ENCODE data around the gene ARHGEF5.

Gene ARHGEF5

DNA sequence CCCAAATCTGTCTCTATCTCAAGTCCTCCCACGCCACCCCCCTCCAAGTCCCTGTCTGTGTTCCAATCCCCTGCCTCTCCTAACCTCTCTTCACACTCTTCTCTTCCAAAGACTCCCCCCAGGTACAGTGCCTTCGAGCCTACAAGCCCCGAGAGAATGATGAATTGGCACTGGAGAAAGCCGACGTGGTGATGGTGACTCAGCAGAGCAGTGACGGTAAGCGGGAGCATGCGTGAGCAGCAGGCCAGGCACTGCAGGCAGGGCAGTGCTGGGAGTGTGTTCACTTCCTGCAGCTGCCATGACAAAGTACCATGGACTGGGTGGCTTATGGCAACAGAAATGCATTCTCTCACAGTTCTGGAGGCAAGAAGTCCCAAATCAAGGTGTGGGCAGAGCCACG is 23.4 kb downstream of the ARHGEF5 start:
- no peak for TF ChIP-seq ZNF274 (IDR thresholded peaks at IDR 0.05; ENCODE audit: low read depth, low read length)

DNA sequence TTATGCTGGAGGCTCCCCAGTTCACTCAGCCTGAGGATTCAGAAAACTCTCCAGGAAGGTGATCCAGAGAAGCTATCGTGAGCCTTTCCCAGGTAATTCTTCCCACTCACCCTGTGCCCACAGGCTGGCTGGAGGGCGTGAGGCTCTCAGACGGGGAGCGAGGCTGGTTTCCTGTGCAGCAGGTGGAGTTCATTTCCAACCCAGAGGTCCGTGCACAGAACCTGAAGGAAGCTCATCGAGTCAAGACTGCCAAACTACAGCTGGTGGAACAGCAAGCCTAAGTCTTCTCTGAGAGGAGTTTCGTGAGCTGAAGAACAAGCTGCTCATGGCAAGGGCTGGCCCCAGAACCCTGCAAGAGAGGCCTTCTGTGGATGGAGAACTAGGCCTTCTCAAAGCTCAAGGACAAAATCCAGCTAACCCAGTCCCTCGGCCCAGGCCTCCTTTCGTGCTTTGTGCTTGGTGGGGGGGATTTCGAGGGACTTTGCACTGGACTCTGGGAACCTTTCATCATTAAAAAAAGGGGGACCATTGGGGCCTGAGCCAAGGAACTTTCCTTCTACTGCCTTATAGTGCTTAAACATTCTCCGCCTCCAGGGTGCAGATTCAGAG is 24.7 kb downstream of the ARHGEF5 start:
- TF ChIP-seq ZNF274 (IDR thresholded peaks at IDR 0.05; ENCODE audit: low read depth, low read length) = no peak
- no peak overlapping the region for H3K4me3 ChIP-seq (ENCODE audit: low read length)

More for the DNA sequence above, 23.4 kb downstream of the ARHGEF5 start:
- no peak overlapping the region for H3K4me3 ChIP-seq (ENCODE audit: low read length)

DNA sequence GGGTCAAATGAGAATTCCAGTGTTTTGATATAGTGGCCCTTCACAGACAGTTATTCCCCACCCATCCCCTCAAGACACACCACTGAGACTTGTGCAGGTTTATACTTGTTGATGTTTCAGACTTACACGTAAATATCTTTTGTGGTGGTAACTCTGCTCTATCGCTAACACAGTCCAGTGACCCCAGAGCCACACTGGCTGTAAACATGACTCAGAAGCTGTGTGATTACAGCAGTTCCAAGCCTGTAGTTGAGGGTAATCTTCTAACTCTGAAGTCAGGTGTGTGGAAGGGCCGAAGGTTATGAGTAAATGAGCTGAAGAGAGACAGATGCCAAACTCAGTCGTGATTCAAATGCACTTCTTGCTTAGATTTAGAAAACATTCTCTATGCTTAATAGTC is 28.9 kb downstream of the ARHGEF5 start:
- no peak for TF ChIP-seq ZNF274 (IDR thresholded peaks at IDR 0.05; ENCODE audit: low read depth, low read length)
- H3K4me3 ChIP-seq (ENCODE audit: low read length) = no peak overlapping the region

DNA sequence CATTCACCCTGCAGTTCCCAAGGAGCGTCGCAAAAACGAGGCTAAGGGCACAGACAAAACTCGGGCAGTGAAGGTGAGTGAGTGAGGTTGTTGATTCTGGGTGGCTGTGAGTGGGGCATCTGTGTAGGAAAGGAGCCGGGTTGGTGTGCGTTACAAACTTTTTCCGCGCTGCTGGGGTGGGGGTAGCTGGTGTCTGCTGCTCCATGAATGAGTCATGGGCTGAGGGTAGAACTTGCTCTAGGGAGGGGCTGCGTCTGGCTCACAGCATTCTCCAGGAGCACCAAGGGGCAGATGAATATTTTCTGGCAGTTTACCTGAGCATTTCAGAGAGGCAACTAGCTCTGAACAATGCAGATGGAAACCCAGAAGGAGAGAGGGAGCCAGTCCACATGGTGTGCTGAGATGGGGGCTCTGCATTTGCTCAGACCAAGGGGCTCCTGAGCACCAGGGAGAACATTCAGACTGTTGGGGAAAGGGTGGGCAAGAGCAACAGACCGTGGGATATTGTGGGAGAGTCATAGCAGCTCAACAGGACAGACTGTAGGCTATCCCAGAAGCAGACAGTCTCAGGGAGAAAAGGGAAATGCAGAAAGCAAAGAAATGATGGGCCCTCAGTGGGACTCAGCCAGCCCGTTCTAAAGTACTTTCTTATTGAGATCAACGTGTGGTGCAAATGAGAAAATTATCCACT is 29.5 kb downstream of the ARHGEF5 start:
- H3K4me3 ChIP-seq (ENCODE audit: low read length) = no peak overlapping the region
- TF ChIP-seq ZNF274 (IDR thresholded peaks at IDR 0.05; ENCODE audit: low read depth, low read length) = no peak

DNA sequence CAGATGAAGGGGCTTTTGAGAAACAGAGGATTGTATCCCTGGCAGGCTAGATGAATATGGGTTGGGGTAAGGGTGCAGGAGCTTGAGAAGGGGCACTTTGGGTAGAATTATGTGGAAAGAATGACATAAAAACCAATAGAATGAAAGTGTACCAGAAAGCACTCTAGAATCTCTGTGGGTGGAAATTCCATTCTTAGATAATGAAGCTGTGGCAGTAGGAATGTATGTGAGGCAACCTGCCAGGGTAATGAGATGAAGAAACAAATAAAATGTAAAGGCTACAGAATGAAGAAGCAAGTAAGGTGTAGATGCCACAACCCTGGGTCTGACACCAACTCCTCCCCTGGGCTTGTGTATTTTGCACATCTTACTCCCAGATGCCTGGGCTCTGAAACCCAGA is 31.5 kb downstream of the ARHGEF5 start:
- no peak overlapping the region for H3K4me3 ChIP-seq (ENCODE audit: low read length)
- no peak for TF ChIP-seq ZNF274 (IDR thresholded peaks at IDR 0.05; ENCODE audit: low read depth, low read length)

DNA sequence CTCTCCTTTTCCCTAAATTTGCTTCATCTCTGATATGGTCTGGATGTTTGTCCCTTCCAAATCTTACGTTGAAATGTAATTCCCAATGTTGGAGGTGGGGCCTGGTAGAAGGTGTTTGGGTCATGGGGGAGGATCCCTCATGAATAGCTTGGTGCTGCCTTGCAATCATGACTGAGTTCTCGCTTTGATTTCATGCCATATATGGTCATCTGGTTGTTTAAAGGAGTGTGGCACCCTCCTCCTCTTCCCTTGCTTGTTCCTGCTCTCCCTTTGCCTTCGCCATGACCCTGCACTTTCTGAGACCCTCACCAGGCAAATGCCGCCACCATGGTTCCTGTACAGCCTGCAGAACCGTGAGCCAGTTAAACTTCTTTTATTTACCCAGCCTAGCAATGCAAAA is 33.7 kb downstream of the ARHGEF5 start:
- no peak for TF ChIP-seq ZNF274 (IDR thresholded peaks at IDR 0.05; ENCODE audit: low read depth, low read length)
- H3K4me3 ChIP-seq (ENCODE audit: low read length) = no peak overlapping the region

DNA sequence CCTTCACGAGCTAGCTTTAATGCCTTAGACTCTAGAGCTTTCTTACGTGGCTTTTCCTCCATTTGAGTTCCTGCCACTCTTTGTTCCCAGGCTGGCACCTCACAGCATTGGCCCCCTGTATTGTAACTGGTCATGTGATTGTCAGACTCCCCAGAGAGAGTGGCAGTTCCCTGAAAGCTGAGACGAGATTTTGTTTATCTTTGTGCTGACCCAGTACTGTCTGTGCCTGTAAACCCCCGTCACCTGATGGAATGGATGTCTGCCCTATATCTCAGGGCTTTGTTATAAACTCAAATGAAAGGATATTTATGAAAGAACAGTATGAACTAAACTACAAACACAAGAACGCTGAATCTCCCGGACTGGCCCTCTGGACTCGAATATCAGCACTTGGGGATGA is 35.3 kb downstream of the ARHGEF5 start:
- no peak overlapping the region for H3K4me3 ChIP-seq (ENCODE audit: low read length)
- TF ChIP-seq ZNF274 (IDR thresholded peaks at IDR 0.05; ENCODE audit: low read depth, low read length) = no peak

DNA sequence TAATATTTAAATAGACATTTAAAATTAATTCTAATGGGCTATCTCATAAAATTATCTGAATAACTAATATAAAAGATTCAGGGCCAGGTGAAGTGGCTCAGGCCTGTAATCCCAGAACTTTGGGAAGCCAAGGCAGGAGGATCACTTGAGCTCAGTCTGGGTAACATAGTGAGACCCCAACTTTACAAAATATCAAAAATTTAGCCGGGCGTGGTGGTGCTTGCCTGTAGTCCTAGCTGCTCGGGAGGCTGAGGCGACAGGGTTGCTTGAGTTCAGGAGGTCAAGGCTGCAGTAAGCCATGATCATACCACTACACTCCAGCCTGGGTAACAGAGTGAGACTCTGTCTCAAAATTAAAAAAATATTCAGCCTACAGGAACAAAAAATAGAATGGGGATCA is 35.8 kb downstream of the ARHGEF5 start:
- no peak overlapping the region for H3K4me3 ChIP-seq (ENCODE audit: low read length)
- TF ChIP-seq ZNF274 (IDR thresholded peaks at IDR 0.05; ENCODE audit: low read depth, low read length) = no peak

DNA sequence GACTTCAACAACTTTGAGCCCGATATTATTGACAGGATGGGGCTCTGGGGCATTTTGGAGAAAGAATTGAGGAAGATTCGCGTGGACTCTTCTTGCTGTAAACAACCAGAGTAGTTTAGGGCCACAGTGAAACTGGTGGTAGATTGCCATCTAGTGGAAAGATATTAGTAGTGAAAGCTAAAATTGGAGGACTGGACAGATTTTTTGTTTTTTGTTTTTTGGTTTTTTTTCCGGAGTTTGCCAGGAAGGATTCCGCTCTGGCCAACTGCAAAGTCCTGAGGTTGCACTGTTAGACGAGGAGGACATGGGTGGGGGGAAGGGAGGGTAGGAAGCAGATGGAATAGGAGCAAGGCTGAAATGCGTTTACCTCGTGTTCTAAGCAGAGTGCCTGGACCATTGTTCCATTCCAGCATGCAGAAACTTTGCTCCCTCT is 36.6 kb downstream of the ARHGEF5 start:
- no peak overlapping the region for H3K4me3 ChIP-seq (ENCODE audit: low read length)
- no peak for TF ChIP-seq ZNF274 (IDR thresholded peaks at IDR 0.05; ENCODE audit: low read depth, low read length)

DNA sequence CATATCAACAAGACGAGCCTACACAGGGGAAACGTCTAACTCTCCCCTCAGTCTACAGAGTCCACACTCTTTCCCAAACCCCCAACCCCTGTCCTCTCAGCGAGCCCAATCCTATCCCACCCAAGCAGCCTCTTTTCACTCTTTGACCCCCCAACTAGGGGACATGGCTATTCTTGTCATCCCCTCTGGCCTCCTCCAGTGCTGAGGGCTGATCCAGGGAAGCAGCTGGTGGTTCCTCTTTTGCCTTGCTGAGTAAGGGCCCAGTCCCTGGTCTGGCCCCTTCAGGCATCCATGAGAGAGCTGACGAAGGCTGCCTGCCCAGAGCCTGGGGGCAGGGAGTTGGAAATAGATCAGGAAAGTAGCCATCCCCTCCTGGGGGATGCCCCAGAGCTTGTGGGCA is 41.9 kb downstream of the ARHGEF5 start:
- no peak for TF ChIP-seq ZNF274 (IDR thresholded peaks at IDR 0.05; ENCODE audit: low read depth, low read length)
- no peak overlapping the region for H3K4me3 ChIP-seq (ENCODE audit: low read length)

DNA sequence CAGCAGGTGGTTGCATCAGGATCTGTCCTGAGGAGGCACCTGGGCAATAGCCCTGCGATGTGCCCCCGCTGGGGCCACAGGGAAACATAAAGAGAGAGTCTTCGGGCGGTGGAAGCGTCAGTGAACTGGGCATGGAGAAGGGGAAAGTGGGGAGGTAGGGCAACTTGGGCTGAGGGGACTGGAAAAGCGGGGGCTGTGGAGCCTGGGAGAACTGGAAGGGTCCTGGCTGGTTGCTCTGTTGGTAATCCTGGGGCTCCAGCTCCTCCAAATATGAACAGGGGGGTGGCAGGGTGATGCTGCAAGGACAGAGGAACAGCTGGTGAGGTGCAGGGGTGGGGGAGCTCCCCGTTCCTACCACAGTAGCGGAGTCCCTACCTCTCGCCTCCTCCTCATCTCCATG is 43.1 kb downstream of the ARHGEF5 start:
- TF ChIP-seq ZNF274 (IDR thresholded peaks at IDR 0.05; ENCODE audit: low read depth, low read length) = no peak
- no peak overlapping the region for H3K4me3 ChIP-seq (ENCODE audit: low read length)

DNA sequence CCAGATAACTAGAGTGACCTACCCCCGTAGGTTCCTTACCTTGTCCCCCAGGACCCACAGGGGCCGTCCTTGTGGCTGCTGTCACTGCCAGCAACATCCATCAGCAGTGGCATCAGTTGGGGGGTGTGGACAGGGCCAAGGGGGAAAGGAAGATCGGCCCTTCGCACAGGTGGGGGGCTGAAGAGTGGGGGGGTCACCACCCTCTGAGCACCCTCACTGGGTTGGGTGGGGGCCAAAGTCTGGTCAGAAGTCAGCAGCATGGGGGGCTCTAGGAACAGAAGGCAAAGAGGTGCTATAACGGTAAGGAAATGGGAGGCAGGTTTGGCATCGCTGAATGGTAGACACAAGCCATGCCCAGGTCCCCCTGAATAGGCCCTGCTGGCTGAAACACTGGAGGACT is 43.7 kb downstream of the ARHGEF5 start:
- no peak overlapping the region for H3K4me3 ChIP-seq (ENCODE audit: low read length)
- no peak for TF ChIP-seq ZNF274 (IDR thresholded peaks at IDR 0.05; ENCODE audit: low read depth, low read length)

DNA sequence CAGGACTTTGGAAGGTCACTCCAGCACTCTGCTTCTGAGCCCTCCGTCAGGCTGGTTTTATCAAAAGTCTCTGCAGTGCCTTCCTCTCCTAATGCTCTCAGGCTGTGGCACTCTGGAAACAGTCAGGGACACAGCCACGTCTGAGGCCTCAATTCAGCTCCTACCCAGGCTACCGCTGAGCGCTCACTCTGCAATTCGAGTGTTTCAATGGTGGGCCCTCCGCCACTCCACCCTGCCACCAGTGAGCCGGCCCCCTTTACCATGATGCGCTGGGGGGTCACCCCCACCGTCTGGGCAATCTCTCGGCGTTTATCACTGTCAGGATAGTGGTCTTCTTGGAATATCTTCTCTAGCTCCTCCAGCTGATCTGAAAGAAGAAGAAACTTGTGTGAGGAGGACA is 44.7 kb downstream of the ARHGEF5 start:
- H3K4me3 ChIP-seq (ENCODE audit: low read length) = no peak overlapping the region
- TF ChIP-seq ZNF274 (IDR thresholded peaks at IDR 0.05; ENCODE audit: low read depth, low read length) = no peak

DNA sequence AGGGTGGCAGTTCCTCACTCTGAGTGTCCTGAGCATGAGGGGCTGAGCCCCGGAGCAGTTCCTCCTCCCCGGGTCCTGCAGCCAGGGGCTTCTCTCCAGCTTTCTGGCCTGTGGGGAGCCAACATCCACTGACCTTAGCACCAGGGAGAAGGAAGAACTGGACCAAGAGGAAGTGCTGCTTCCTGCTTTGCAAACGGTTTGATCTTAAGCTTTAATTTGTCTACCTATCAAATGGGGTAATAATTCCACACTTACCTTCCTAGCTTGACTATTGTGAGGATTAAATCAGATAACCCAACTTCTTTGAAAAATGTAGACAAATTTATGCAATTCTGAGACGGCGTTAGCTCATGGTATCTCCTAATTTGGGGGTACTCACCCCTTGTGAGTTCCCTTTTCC is 46.3 kb downstream of the ARHGEF5 start:
- no peak overlapping the region for H3K4me3 ChIP-seq (ENCODE audit: low read length)
- no peak for TF ChIP-seq ZNF274 (IDR thresholded peaks at IDR 0.05; ENCODE audit: low read depth, low read length)

DNA sequence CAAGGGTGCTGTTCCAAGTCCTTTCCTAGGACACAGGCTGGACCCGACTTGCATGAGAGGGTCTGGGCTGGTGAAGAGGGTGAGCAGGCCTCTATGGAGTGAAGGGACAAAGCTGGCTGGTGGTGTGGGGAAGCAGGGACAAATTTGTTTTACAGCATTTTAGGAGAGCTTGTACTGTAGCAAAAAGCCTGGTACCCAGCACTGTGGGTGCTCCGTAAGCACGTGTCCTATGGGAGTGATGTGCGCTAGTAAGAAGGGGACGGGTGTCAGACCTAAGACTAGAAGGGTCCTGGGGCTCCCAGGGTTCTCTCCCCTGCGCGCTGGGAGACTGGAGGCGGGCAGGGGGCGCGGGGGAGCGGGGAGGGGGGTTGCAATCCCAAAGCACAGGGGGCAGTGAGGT is 47.9 kb downstream of the ARHGEF5 start:
- H3K4me3 ChIP-seq (ENCODE audit: low read length) = no peak overlapping the region
- no peak for TF ChIP-seq ZNF274 (IDR thresholded peaks at IDR 0.05; ENCODE audit: low read depth, low read length)

DNA sequence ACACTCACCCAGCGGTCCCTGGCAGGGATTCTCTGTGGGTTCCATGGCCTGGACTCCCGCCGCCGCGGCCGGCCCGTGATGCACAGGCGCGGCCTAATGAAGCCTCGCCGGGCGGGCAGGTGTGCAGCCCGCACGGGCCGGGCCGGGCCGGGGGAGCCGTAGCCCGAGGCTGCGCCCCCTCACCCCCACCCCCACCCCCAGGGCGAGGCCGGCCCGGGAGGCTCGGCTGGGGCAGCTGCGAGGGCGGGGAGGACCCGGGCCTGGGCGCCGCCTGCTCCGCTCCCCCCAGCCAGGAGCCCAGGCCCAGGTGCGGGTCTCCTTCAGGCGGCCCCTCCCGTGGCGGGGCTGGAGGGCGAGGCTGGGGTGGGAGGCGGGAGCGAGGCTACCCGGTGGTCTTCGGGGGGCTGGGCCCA is 48.5 kb downstream of the ARHGEF5 start, which contains the start of gene NOBOX:
Gene NOBOX (minus strand): TSS at position 45 of the 413 bp plus-strand sequence.
- no peak within 1 kb of the TSS for H3K4me3 ChIP-seq (ENCODE audit: low read length)
- TF ChIP-seq ZNF274 (IDR thresholded peaks at IDR 0.05; ENCODE audit: low read depth, low read length) = no peak
